GM23338 (cell line): ENCODE measurements around the gene DLGAP4. TPM values are rescaled to one million over a fixed set of nuclear protein-coding genes. Genes with fewer than 3 reads are reported as not detected.

Experiments
- ATAC-seq: fragments of 200-7000 bp; cut with Tn5 transposase; 3 replicates; pipeline ENCODE4 v1.9.1; 2020
- DNase-seq: peaks from one replicate; pipeline ENCODE4 v3.0.0-alpha.2; 2015; ENCODE audit warnings: low spot score
- H2AFZ ChIP-seq: fragments of 200-600 bp; sonication (generic); 2 replicates; pipeline ENCODE4 v1.8.0; 2016; ENCODE audit warnings: antibody characterized with exemption, mild to moderate bottlenecking, moderate library complexity
- H3F3A ChIP-seq: fragments of 200-600 bp; sonication (generic); replicated peaks from 2 replicates; pipeline ENCODE4 v1.8.0; 2017; ENCODE audit warnings: antibody characterized with exemption, mixed run types, low read depth
- H3K27ac ChIP-seq: fragments of 200-600 bp; sonication (generic); 2 replicates; pipeline ENCODE4 v1.6.1; 2016; ENCODE audit warnings: low read depth
- H3K27me3 ChIP-seq: fragments of 200-600 bp; sonication (generic); 2 replicates; pipeline ENCODE4 v1.8.0; 2016; ENCODE audit warnings: mild to moderate bottlenecking, mixed run types, moderate library complexity; ENCODE audit not compliant: insufficient read depth
- H3K36me3 ChIP-seq: fragments of 200-600 bp; sonication (generic); 2 replicates; pipeline ENCODE4 v1.8.0; 2016; ENCODE audit warnings: mild to moderate bottlenecking; ENCODE audit not compliant: insufficient read depth
- H3K4me1 ChIP-seq: fragments of 200-600 bp; sonication (generic); 2 replicates; pipeline ENCODE4 v1.8.0; 2016; ENCODE audit warnings: mild to moderate bottlenecking, moderate library complexity; ENCODE audit not compliant: insufficient read depth
- H3K4me2 ChIP-seq: fragments of 200-600 bp; sonication (generic); 2 replicates; pipeline ENCODE4 v1.7.1; 2017; ENCODE audit warnings: mixed run types
- H3K4me3 ChIP-seq: fragments of 200-600 bp; sonication (generic); 2 replicates; pipeline ENCODE4 v1.6.1; 2016; ENCODE audit warnings: mixed run types
- H3K79me2 ChIP-seq: fragments of 200-600 bp; sonication (generic); replicated peaks from 2 replicates; pipeline ENCODE4 v1.8.0; 2017; ENCODE audit warnings: mild to moderate bottlenecking; ENCODE audit not compliant: insufficient read depth
- H3K9me2 ChIP-seq: fragments of 200-600 bp; sonication (generic); 2 replicates; pipeline ENCODE4 v1.8.0; 2017; ENCODE audit not compliant: insufficient read depth
- H4K20me1 ChIP-seq: fragments of 200-600 bp; sonication (generic); replicated peaks from 2 replicates; pipeline ENCODE4 v1.8.0; 2017; ENCODE audit warnings: mild to moderate bottlenecking; ENCODE audit not compliant: insufficient read depth
- H3K27ac Mint-ChIP-seq: 2 replicates; pipeline ENCODE4 v1.8.0; 2020; ENCODE audit warnings: inconsistent platforms, mild to moderate bottlenecking, moderate library complexity, mixed read lengths
- H3K27me3 Mint-ChIP-seq: 3 replicates; pipeline ENCODE4 v1.8.0; 2022; ENCODE audit warnings: low read depth, mild to moderate bottlenecking, moderate library complexity, mixed read lengths, inconsistent platforms; ENCODE audit not compliant: insufficient read depth, poor library complexity
- H3K36me3 Mint-ChIP-seq: 3 replicates; pipeline ENCODE4 v1.8.0; 2021; ENCODE audit warnings: low read depth, mild to moderate bottlenecking, inconsistent platforms, moderate library complexity, mixed read lengths
- H3K4me1 Mint-ChIP-seq: 3 replicates; pipeline ENCODE4 v1.8.0; 2020; ENCODE audit warnings: mild to moderate bottlenecking, inconsistent platforms, mixed read lengths
- H3K4me3 Mint-ChIP-seq: 3 replicates; pipeline ENCODE4 v1.8.0; 2021; ENCODE audit warnings: moderate library complexity, mild to moderate bottlenecking, inconsistent platforms, mixed read lengths
- H3K9me3 Mint-ChIP-seq: 3 replicates; pipeline ENCODE4 v1.8.0; 2020; ENCODE audit warnings: moderate library complexity, mild to moderate bottlenecking, inconsistent platforms, mixed read lengths
- CREB1 ChIP-seq: fragments of 250-450 bp; sonication (Bioruptor Pico); IDR thresholded peaks from 2 replicates; pipeline ENCODE4 v1.5.0; 2020; ENCODE audit warnings: low read depth, mild to moderate bottlenecking, moderate library complexity
- CTCF ChIP-seq, 2 experiments: fragments of 200-600 bp in 1 of 2; sonication (generic) in 1 of 2; conservative IDR thresholded peaks; 2 replicates each; pipeline versions ENCODE4 v1.5.1 to v1.6.1; 2016 to 2017; ENCODE audit warnings: antibody characterized with exemption in 2 of 2, low read depth in 2 of 2, mild to moderate bottlenecking in 2 of 2, moderate library complexity in 1 of 2
- EZH2 ChIP-seq: fragments of 200-600 bp; sonication (generic); IDR thresholded peaks from one replicate; pipeline ENCODE4 v1.8.0; 2017; ENCODE audit warnings: antibody characterized with exemption, mild to moderate bottlenecking, low read depth; ENCODE audit not compliant: unreplicated experiment
- JUNB ChIP-seq: IDR thresholded peaks from one replicate; pipeline ENCODE4 v1.6.1; 2016; ENCODE audit warnings: antibody characterized with exemption; ENCODE audit not compliant: unreplicated experiment
- NANOG ChIP-seq: IDR thresholded peaks from 2 replicates; pipeline ENCODE4 v1.6.1; 2016; ENCODE audit warnings: antibody characterized with exemption, borderline replicate concordance
- POLR2AphosphoS5 ChIP-seq: IDR thresholded peaks from 2 replicates; pipeline ENCODE4 v1.6.1; 2016; ENCODE audit warnings: antibody characterized with exemption, low read depth
- STAT1 ChIP-seq: IDR thresholded peaks from one replicate; pipeline ENCODE4 v1.6.1; 2016; ENCODE audit warnings: antibody characterized with exemption; ENCODE audit not compliant: unreplicated experiment
- ZNF114 ChIP-seq: fragments of 250-450 bp; sonication (Bioruptor Pico); IDR thresholded peaks from 2 replicates; pipeline ENCODE4 v1.5.0; 2020; ENCODE audit warnings: mild to moderate bottlenecking, moderate library complexity
- ZNF331 ChIP-seq: fragments of 250-450 bp; sonication (Bioruptor Pico); IDR thresholded peaks from 2 replicates; pipeline ENCODE4 v1.5.0; 2020; ENCODE audit warnings: low read depth, mild to moderate bottlenecking, moderate library complexity
- ZNF462 ChIP-seq: fragments of 250-450 bp; sonication (Bioruptor Pico); IDR thresholded peaks from 2 replicates; pipeline ENCODE4 v1.5.0; 2020; ENCODE audit warnings: mild to moderate bottlenecking, moderate library complexity
- polyA plus RNA-seq: library from polyadenylated mRNA; unstranded; fragments of >200 nt; fragmentation: Nextera tagmentation; extraction: Ambion mirVana; gene quantifications from 2 replicates; pipeline ENCODE4 v1.2.1, GENCODE V29; 2016
- total RNA-seq: library from RNA; depleted of rRNA; stranded (reverse); fragments of >200 nt; shearing (Covaris generic); gene quantifications from 2 replicates; pipeline ENCODE4 v1.2.3, GENCODE V29; 2014

The DLGAP4 gene
- total and polyA plus RNA-seq, 2 experiments from 2014 or later: 46.1 to 52.2 TPM

GRCh38 chr20:36273414-36274180 is 32.5 kb upstream of the DLGAP4 start:
- H3K36me3 Mint-ChIP-seq: no peaks in the 10 kb centered on the region

GRCh38 chr20:36274181-36274841 is 31.8 kb upstream of the DLGAP4 start:
- Histone ChIP-seq H4K20me1 (no peaks in the 10 kb centered on the region), H3K4me3 (no peak overlapping the region), H3K9me2 (no peaks in the 10 kb centered on the region), H3K79me2 (no peaks in the 10 kb centered on the region), H3K36me3 (no peaks in the 10 kb centered on the region), H3K4me1 (no peaks in the 10 kb centered on the region; the same call in 1 of the 2 replicates), H3K4me2 (no peak overlapping the region), H3F3A (no peaks in the 10 kb centered on the region), H3K27ac (no peak overlapping the region), H3K27me3 (no peaks in the 10 kb centered on the region), H2AFZ (no peak overlapping the region)
- H3K27me3 Mint-ChIP-seq: peaks cover 8% of the 10 kb centered on the region
- H3K36me3 Mint-ChIP-seq: no peaks in the 10 kb centered on the region
- ATAC-seq (peak; percentile 21), DNase-seq (peak; percentile 41)
- H3K27ac Mint-ChIP-seq: no peak overlapping the region
- H3K4me3 Mint-ChIP-seq: no peak overlapping the region
- H3K4me1 Mint-ChIP-seq: peaks cover 36% of the 10 kb centered on the region
- H3K9me3 Mint-ChIP-seq: no peaks in the 10 kb centered on the region
- TF ChIP-seq ZNF114 (CRISPR knock-in tag) (no peak), ZNF462 (CRISPR knock-in tag) (no peak), CREB1 (no peak), JUNB (no peak), STAT1 (no peak), ZNF331 (no peak), POLR2AphosphoS5 (no peak), NANOG (no peak)

More at GRCh38 chr20:36273414-36274180, 32.5 kb upstream of the DLGAP4 start:
- Histone ChIP-seq H3K36me3 (no peaks in the 10 kb centered on the region), H3K79me2 (no peaks in the 10 kb centered on the region), H3K27ac (no peak overlapping the region), H3K4me3 (no peak overlapping the region), H2AFZ (no peak overlapping the region), H3K4me1 (no peaks in the 10 kb centered on the region; the same call in 1 of the 2 replicates), H3K27me3 (no peaks in the 10 kb centered on the region), H3K4me2 (no peak overlapping the region), H3K9me2 (no peaks in the 10 kb centered on the region), H4K20me1 (no peaks in the 10 kb centered on the region), H3F3A (no peaks in the 10 kb centered on the region)
- peaks cover 39% of the 10 kb centered on the region for H3K4me1 Mint-ChIP-seq
- H3K27ac Mint-ChIP-seq: no peak overlapping the region
- no peak overlapping the region for H3K4me3 Mint-ChIP-seq
- no peak; the same call in 2 of the 3 replicates for ATAC-seq
- TF ChIP-seq EZH2: no peak
- peak; percentile 40 to 63 for TF ChIP-seq CTCF (conservative IDR thresholded peaks at IDR 0.05; ENCODE audit: low read depth in 2 of 2)
- no peak for TF ChIP-seq NANOG
- TF ChIP-seq JUNB: no peak
- H3K9me3 Mint-ChIP-seq: no peaks in the 10 kb centered on the region
- peaks cover 8% of the 10 kb centered on the region for H3K27me3 Mint-ChIP-seq
- peak; percentile 44 for DNase-seq
